ENCODE measurements around the gene IAH1. TPM values are rescaled to one million over a fixed set of nuclear protein-coding genes. Genes with fewer than 3 reads are reported as not detected.

The IAH1 gene
- 64.7 and 66.0 TPM in 2 replicates for total RNA-seq

GRCh38 chr2:9474361-9475057 lies at the start of gene IAH1:
Gene IAH1 (plus strand): TSS chr2:9474551. CDS start chr2:9474567, 16 bp downstream.
- intact Hi-C loops (cut with micrococcal nuclease) = loop anchor here (1.0 to 2.0 kb wide), 5 partner anchors 51 to 568 kb away; partner anchors contain the start of genes ADAM17, CPSF3, ITGB1BP1 and KLF11

- intact Hi-C loops (cut with micrococcal nuclease) = no loop called here
Observed at GRCh38 chr2:9428965-9429577, 45.3 kb upstream of the IAH1 start.

- intact Hi-C loops (cut with micrococcal nuclease) = no loop called here
Observed at GRCh38 chr2:9430316-9431293, 43.7 kb upstream of the IAH1 start.

- intact Hi-C loops (cut with micrococcal nuclease) = no loop called here
Observed at GRCh38 chr2:9434489-9434888, 39.9 kb upstream of the IAH1 start.

GRCh38 chr2:9439536-9439935 lies 34.8 kb upstream of the IAH1 start:
- intact Hi-C loops (cut with micrococcal nuclease) = no loop called here

GRCh38 chr2:9440058-9440727 lies 34.2 kb upstream of the IAH1 start:
- intact Hi-C loops (cut with micrococcal nuclease) = no loop called here

GRCh38 chr2:9441556-9441955 lies 32.8 kb upstream of the IAH1 start:
- intact Hi-C loops (cut with micrococcal nuclease) = no loop called here

- intact Hi-C loops (cut with micrococcal nuclease) = no loop called here
Observed at GRCh38 chr2:9443526-9443925, 30.8 kb upstream of the IAH1 start.

- intact Hi-C loops (cut with micrococcal nuclease) = no loop called here
Observed at GRCh38 chr2:9445089-9445488, 29.3 kb upstream of the IAH1 start.

GRCh38 chr2:9451231-9451630 lies 23.1 kb upstream of the IAH1 start:
- intact Hi-C loops (cut with micrococcal nuclease) = no loop called here

GRCh38 chr2:9460441-9461017 lies 13.8 kb upstream of the IAH1 start:
- intact Hi-C loops (cut with micrococcal nuclease) = no loop called here

GRCh38 chr2:9461079-9461478 lies 13.3 kb upstream of the IAH1 start:
- intact Hi-C loops (cut with micrococcal nuclease) = no loop called here

GRCh38 chr2:9462313-9462712 lies 12.0 kb upstream of the IAH1 start:
- intact Hi-C loops (cut with micrococcal nuclease) = no loop called here

- intact Hi-C loops (cut with micrococcal nuclease) = no loop called here
Observed at GRCh38 chr2:9462886-9463697, 11.3 kb upstream of the IAH1 start.

GRCh38 chr2:9463698-9464034 lies 10.7 kb upstream of the IAH1 start:
- intact Hi-C loops (cut with micrococcal nuclease) = no loop called here

- intact Hi-C loops (cut with micrococcal nuclease) = no loop called here
Observed at GRCh38 chr2:9465170-9465569, 9.2 kb upstream of the IAH1 start.

- intact Hi-C loops (cut with micrococcal nuclease) = no loop called here
Observed at GRCh38 chr2:9466147-9466683, 8.1 kb upstream of the IAH1 start.

- intact Hi-C loops (cut with micrococcal nuclease) = no loop called here
Observed at GRCh38 chr2:9467687-9468086, 6.7 kb upstream of the IAH1 start.

GRCh38 chr2:9471206-9471605 lies 3.1 kb upstream of the IAH1 start:
- intact Hi-C loops (cut with micrococcal nuclease) = no loop called here

GRCh38 chr2:9472511-9472910 lies 1.8 kb upstream of the IAH1 start:
- intact Hi-C loops (cut with micrococcal nuclease) = no loop called here

Measured in T-helper 2 cell treated with Interferon-gamma antibody and Interleukin-4, amounts not matched to agents 100 ng/mL and 5 ng/mL, for 36 hours (primary cell).